HG03159 (cell line): Measurements from ENCODE around the gene CNOT11.

Experiments used
- ATAC-seq: cut with Tn5 transposase; IDR thresholded peaks from one replicate; pipeline ENCODE4 v1.9.1; 2021; ENCODE audit warnings: mild to moderate bottlenecking, moderate library complexity; ENCODE audit not compliant: unreplicated experiment

CNOT11 gene

DNA sequence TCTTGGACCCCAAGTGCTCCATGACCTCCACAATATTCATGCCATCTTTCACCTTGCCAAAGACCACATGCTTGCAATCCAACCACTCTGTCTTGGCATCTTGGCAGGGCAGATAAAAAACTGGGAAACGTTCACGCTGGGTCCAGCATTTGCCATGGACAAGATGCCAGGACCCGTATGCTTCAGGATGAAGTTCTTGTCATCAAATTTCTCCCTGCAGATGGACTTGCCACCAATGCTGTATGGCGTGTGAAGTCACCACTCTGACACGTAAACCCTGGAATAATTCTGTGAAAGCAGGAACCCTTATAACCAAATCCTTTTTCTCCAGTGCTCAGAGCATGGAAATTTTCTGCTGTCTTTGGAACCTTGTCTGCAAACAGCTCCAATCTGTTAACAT lies 21.5 kb downstream of the CNOT11 start:
- no peak for ATAC-seq

DNA sequence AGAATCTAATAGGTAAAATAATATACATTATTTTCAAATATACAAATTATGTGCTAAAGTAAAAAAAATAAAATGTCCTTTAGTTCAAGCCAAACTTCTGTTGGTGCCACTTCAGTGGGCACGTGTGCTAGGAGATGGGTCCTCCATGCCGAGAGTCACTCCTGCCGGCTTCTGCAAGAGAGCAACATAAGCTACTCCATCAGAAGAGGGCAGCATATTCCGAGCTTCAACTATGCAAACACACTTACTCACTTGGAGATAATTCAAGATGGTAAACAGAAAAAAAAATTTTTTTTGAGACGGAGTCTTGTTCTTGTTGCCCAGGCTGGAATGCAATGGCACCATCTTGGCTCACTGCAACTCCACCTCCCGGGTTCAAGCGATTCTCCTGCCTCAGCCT lies 24.4 kb downstream of the CNOT11 start:
- ATAC-seq, result no peak

DNA sequence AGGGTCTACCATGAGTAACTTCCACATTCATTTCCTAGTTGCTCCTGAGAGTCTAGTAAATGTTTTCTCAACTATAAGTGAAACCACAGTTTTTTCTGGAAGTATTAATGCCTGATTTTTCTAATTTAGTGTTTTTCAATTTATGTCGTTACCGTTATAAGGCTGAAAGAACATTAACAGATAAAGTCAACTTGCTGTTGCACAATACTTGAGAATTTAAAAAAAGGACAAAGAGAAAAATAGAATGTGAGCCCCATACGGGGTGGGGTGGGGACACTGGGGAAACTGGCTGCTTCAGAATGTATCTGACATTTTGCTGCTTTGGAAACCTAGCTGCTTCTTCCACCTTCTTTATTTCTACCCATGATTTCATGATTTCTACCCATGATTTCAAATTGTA lies 26.2 kb downstream of the CNOT11 start:
- no peak for ATAC-seq

DNA sequence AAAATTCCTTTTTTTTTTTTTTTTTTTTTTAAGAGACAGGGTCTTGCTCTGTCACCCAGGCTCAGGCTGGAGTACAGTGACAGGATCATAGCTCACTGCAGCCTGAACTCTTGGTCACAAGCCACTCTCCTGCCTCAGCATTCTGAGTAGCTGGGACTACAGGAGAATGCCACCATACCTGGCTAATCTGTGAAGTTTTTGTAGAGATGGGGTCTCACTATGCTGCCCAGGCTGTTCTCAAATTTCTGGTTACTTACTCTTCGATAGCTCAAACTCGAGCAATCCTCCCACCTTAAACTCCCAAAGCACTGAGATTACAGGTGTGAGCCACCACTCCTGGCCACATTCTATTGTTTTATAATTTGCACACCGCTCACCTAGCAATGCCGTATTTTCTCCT lies 28.8 kb downstream of the CNOT11 start:
- no peak for ATAC-seq

DNA sequence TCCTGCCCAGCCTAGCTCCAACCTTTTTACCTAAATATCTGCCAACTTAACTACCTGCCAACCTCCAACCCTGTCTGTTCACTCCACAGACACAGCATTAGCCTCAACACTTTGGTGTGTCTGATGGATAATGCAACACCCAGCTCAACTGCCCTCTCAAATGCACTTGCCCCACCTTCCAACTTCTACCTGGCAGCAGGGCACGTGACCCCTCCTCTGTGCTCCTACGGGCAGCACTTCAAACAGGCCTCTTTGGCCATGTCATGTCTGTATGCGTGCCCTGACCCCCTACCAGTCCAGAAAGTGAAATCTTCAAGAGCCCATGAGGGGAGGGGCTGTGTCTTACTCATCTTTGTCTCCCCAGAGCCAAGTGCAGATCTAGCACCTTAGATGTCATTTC lies 30.3 kb downstream of the CNOT11 start:
- ATAC-seq, result no peak

DNA sequence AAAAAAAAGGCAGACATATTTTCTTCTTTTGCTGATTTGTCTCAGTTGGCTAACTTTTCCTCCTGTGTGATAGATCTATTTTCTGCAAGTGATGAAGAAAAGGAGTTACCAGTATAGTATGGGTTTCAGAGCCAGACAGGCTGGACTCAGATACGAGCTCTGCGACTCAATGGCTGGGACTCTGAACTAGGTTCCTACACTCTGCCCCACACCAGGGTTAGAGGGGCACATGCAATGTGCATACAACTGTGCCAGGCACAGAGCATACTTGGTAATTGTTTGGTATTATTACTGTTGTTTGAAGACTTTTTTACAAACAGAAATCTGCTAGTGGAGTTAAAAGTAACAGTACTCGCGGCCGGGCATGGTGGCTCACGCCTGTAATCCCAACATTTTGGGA lies 34.0 kb downstream of the CNOT11 start:
- no peak for ATAC-seq

DNA sequence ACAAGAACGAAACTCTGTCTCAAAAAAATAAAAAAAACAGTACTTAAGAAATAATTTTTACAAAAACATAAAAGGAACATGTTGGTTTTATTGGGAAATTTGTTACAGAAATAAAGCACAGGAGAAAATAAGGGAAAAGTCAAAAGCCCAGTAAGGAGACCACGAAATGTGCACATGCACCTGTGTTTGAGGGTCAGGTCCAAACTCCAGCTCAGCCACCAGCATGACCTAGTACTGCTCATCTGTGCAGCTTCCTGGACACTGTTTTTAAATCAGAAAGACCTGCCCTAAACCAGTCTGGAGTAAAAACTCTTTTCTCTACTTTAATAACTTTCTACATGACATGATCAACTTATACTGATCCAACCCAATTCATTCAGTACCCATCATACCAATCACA lies 34.6 kb downstream of the CNOT11 start:
- no peak for ATAC-seq

DNA sequence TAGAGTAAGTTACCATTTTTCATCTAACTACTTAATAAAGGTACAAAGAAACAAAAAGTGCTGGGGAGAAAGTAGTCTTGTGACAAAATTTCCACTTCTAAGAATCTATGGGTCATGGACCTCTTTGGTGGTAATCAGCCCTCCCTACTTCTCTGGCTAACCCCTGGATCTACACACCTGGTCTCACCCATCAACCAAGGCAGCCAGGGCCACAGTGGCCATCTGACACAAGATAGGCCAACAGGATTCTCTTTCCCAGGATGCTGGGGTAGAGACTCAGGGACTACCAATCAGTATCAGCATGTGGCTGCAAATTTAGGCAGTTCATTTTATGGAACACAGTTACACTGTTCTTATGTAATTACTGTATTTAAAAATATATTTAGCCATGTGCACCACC lies 38.0 kb downstream of the CNOT11 start:
- ATAC-seq, result no peak

DNA sequence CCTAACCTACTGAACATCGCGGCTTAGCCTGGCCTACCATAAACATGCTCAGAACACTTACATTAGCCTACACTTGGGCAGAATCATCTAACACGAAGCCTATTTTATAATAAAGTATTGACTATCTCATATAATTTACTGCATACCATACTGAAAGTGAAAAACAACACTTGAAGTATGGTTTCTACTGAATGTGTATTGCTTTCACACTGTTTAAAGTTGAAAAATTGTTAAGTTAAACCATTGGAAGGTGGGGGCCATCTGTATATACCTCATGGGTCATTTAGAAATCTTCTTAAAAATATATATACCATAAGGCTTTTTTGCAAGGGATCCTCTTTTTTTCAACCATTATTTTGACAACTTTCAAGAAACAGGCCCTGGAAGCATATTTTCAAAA lies 39.3 kb downstream of the CNOT11 start:
- ATAC-seq, result no peak

DNA sequence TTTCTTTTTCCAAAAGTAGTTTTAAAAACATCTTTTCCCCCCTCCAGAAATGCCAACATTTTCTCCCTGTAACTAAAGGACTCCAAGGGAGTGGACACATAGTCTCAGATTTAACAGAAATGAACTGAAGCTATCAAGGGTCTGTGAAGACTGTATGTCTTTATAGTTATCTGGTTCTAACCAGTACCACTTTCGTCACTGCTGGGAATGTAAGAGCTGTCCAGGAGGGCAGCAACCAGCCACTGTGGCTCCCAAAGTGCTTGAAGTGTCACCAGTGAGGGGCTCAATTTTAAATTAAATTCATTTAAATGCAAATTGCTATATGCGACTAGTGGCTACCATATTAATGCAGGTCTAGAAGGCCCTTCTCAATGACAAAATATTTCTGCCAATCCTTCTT lies 40.9 kb downstream of the CNOT11 start:
- no peak for ATAC-seq

DNA sequence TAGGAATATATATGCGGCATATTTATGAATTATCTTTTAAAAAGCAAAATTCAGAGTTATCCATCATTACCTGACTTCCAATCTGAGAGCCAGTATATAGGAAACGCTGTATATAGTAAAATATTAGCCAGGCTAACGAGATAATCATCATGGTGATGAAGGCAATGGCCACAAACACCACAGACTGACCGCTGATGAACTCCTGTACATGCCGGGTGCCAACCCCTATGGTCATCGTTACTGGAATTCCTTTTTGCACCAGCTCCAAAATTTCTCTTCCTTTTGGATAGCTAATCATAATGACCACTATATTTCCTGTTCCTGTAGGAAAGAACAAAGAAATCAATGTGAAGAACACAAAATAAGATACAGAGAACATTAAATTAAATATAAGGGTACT lies 42.2 kb downstream of the CNOT11 start:
- no peak for ATAC-seq

DNA sequence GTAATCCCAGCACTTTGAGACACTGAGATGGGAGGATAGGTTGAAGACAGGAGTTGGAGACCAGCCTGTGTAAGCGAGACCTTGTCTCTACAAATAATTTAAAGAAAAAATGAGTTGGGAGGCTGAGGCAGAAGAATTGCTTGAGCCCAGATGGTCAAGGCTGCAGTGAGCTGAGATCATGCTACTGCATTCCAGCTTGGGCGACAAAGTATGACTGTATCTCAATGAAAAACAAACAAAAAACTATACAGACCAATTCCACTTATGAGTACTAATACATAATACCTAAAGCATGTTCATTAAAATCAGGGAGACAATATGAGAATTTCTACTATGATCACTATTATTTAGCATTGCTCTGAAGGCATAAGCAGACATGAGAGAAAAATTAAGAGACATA lies 43.2 kb downstream of the CNOT11 start:
- no peak for ATAC-seq

DNA sequence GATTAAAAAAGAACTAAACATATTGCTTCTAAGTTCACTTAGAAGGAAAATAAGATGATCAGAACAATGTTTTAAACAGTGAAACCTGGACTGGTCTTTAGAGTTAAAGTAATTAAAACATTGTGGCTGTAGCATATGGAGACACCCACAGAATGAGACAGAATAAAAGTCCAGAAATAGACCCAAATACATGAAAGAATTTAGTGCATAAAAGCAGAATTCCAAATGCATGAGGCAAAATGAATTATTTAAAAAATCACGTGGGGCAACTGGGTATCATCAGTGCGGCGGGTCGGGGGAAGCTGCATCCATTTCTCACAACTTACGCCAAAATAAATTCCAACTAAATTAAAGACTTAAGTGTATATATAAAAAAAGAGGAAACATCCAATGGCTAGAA lies 43.7 kb downstream of the CNOT11 start:
- ATAC-seq, result no peak

DNA sequence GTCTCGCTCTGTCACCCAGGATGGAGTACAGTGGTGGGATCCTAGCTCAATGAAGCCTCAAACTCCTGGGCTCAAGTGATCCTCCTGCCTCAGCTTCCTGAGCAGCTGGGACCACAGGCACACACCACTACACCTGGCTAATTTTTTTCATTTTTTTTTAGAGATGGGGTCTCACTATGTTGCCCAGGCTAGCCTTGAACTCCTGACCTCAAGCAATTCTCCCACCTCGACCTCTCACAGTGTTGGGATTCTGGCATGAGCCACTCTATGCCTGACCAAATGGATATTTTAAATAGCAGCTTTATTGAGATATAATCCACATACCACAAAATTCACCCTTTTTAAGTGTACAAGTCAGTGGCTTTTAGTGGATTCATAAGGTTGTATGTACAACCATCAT lies 44.7 kb downstream of the CNOT11 start:
- no peak for ATAC-seq

DNA sequence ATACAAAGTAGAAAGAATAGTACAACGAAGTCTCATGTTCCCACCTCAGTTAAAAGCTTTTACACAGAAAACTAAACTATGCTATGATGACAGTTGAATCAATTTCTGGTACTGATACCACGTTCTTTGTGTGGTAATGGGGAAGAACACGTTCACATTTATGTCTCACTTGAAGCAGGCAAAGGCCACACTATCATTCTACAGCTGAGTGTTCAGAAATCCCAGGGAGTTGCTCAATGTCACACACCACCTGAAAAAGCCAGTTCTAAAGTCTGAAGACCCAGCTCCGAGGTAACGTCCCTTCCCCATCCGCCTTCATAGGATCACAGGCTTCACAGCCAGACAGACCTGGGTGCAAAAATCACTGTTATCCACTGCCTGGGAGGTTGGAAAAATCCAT lies 46.9 kb downstream of the CNOT11 start:
- ATAC-seq, result no peak

DNA sequence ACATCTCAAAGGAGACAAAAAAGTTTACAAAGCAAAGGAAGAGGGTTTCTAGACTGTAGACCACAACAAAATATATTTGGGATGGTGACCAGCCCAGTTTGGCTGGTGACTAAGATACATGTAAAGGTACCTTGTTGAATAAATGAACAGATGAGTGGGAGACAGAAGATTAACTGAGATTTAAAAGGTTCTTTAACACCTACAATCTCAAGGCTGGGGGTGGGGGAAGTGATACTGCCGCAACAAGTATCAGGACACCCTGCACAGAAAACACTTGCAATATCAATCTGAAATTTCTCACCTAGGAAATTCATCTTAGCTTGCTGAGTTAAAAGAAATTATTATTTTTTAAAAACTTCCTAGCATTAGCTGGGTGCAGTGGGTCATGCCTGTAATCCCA lies 47.5 kb downstream of the CNOT11 start:
- no peak for ATAC-seq

DNA sequence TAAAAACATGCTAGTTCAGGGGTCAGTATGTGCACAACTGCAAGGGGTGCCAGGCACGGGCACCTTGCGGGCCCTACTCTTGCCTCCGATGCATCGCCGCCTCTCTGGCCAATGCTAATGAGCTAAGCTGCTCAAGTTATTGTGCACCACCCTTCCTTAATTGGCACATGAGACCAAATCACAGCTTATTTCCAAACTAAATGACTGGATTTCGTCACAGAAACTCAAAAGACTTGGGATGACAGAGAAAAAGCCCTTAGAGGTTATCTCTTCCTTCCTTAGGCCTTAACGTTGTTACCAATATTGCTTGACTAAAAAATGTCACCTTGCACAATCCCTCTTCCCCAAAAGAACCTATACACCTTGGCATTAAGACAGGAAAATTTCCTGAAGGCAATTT lies 48.1 kb downstream of the CNOT11 start:
- no peak for ATAC-seq

DNA sequence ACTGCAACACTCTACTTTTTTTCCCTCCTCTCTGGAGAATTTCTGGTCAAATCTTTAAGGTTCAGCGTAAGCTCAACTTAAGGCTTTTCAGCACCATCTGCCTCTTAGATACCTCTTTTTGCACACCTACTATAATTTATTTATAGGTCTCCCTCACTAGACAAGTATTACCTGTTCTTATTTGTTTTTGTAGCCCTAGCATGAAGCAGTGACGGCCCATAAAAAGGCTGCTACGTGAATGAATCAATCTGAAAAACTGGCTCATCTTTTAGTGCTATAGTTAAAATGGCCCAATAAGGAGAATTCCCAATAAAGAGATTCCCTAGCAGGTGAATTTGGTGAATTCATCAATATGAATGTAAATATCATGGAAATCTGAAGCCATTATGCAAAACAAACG lies 49.3 kb downstream of the CNOT11 start:
- no peak for ATAC-seq

DNA sequence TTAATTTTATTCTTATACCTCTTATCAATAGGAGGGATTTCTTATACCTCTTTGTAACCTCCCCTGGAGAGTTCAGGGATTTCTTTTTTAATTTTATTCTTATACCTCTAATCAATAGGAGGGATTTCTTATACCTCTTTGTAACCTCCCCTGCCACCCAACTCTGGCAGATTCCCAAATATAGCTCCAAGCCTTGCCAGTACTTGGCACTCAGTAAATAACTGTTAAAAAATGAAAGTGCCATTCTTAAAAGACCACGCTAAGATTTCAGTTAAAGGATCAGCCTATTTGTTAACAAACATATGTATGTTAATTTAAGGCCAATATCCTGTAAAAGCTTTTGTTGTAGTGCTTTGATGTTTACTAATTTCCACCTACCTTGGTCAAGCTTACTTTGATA lies 51.0 kb downstream of the CNOT11 start:
- no peak for ATAC-seq

DNA sequence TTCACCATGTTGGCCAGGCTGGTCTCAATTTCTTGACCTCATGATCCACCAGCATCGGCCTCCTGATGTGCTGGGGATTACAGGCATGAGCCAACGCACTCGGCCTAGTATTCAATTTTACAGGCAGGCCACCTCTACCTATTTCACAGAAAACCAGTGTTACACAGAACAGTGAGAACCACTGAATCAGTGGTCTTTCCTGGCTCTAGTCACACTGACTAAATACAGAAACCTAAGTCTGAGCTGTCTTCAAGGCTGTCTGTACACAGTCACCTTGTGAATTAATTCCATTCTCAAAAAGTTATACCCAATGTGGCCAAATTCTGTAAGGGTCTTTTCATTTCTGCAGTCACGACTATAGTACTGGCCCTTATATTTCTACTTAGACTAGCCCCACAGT lies 52.3 kb downstream of the CNOT11 start:
- ATAC-seq, result no peak

DNA sequence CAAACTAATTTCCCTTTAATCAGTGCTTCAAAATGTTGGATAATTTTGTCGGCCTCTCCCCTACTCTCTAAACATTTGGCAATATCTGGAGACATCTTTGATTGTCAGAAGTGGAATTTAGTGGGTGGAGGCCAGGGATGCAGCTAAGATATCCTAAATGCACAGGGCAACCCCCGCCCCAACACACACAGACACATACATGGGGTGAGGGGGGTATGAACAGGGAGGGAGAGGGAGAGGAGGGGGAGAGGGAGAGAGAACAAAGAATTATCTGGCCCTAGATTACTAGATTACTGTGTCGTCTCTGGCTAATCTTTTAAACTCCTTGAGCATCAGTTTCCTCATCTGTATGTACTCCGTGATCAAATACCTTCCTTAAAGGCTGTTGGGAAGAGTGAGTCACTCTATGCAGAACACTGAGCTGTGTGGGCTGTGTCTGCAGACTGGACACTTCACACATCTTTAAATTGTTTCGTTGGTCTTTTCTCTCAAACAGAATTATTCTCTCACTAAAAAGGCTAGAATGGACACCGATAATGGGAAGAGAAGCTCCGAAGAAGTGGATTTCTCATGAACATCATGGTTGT lies 52.9 kb downstream of the CNOT11 start:
- ATAC-seq, result no peak

DNA sequence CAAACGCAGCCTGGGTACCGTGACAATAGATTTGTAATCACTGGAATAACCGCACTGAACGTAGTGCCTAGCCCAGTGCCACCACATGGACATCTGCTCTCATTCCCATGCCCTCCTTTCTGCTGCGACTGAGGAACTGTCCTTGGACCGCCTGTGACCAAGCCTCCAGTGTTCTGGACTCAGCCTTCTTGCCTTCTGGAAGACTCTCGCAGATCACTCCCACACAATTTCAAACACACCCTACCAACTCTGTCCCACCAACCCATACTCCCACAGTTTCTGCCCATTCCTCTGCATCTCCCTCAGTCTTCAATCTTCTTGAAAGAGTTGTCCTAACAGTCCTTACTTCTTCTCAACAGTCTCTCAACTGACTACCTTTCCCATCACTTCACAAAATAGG lies 53.7 kb downstream of the CNOT11 start:
- ATAC-seq, result no peak

DNA sequence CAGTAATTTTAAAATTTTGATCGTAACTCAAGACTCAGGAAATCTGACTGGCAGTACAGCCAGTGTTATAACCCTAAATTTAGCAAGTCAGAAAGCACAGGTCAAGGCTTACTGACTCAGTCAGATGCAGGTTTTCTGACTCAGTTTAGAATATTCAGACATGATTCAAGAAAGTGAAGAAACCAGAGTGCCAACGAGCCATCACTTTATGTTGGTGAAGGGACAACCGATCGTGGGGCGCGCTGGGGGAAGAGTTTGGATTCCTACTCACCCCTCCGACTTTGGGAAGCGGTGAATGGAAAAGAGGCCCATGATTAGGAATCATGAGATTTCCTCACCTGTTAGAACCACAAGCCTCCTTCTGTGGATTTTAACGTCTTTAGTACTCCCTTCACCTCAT lies 54.8 kb downstream of the CNOT11 start:
- no peak for ATAC-seq

DNA sequence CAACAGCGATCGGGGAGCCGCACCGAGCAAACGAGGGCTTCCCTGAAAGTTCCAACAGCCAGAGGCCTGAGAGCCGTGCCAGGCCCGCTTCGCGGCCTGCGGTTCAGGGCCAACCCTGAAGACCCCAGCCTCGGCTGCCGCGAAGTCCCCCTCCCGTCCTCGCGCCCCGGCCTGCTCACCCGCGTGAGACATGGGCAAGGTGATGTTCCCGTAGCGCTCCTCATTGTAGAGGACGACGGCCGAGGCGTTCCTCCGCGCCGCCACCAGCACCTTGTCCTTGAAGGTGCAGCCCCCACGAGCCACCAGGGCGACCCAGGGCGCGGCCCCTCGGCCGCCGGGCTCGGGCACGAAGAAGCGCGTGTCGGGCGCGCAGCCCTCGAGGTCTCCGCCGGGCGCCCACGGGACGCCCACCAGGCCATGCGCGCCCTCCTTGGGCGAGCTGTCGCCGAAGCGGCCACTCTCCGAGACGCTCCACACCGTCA lies 55.3 kb downstream of the CNOT11 start:
- peak; percentile 20 for ATAC-seq
